Testis (tissue), 3 donors: ENCODE measurements around the gene ELFN1. TPM values are rescaled to one million over a fixed set of nuclear protein-coding genes. Genes with fewer than 3 reads are reported as not detected.

Experiments used
- DNase-seq: peaks from one replicate; pipeline ENCODE4 v3.0.0-alpha.2; 2019
- H3K27ac ChIP-seq, 2 donors: fragments of 200-600 bp; sonication (generic); one replicate each; pipeline ENCODE4 v1.5.1; 2019
- H3K27me3 ChIP-seq: fragments of 200-600 bp; sonication (generic); one replicate; pipeline ENCODE4 v1.5.1; 2019
- H3K36me3 ChIP-seq: fragments of 200-600 bp; sonication (generic); one replicate; pipeline ENCODE4 v1.5.1; 2017; ENCODE audit warnings: low read depth; ENCODE audit errors: missing control alignments
- H3K4me1 ChIP-seq: fragments of 200-600 bp; sonication (generic); one replicate; pipeline ENCODE4 v1.5.1; 2019
- H3K4me3 ChIP-seq, 2 donors: fragments of 200-600 bp; sonication (generic); one replicate each; pipeline ENCODE4 v1.5.1; 2017 to 2019
- H3K9me3 ChIP-seq: fragments of 200-600 bp; sonication (generic); one replicate; pipeline ENCODE4 v1.5.1; 2017
- CTCF ChIP-seq, 3 experiments: fragments of 450-650 bp in 2 of 3; fragments of 200-600 bp in 1 of 3; sonication (generic) in 1 of 3; IDR thresholded peaks; one replicate each; pipeline ENCODE4 v1.5.1; 2016 to 2019; ENCODE audit warnings: antibody characterized with exemption in 3 of 3, mild to moderate bottlenecking in 2 of 3, moderate library complexity in 1 of 3
- POLR2A ChIP-seq: fragments of 450-650 bp; IDR thresholded peaks from one replicate; pipeline ENCODE4 v1.6.1; 2017; ENCODE audit warnings: antibody characterized with exemption, mild to moderate bottlenecking, moderate library complexity
- WGBS, 2 donors: methylation state at CpG; one replicate each; pipeline ENCODE4 v1.1.5; 2018; 5-methylcytosine and 5-hydroxymethylcytosine counted together
- intact Hi-C: fragments of 100-400 bp; cut with DNase I; formaldehyde crosslinking; loops from one replicate; pipeline ENCODE4 v1.15.1; 2023; ENCODE audit warnings: low total_unique reads
- polyA plus RNA-seq: library from polyadenylated mRNA; stranded (reverse); fragments of 350-450 nt; fragmentation: Illumina TruSeq; extraction: RNeasy Lipid Tissue Mini Kit (QIAGEN cat#74804); gene quantifications from one replicate; pipeline ENCODE4 v1.2.3, GENCODE V29; 2014; ENCODE audit warnings: low read depth, low replicate concordance; ENCODE audit not compliant: insufficient read depth
- total RNA-seq, 2 donors: library from RNA; depleted of rRNA; stranded (reverse); fragments of >200 nt; gene quantifications; one replicate each; pipeline ENCODE4 v1.2.3, GENCODE V29; 2016

The ELFN1 gene
- total and polyA plus RNA-seq, 3 donors from 2014 or later, result 2.3 to 3.2 (median 2.8) TPM

- intact Hi-C loops, result no loop called here
- Histone ChIP-seq H3K27me3 (no peaks in the 10 kb centered on the region), H3K36me3 (no peaks in the 10 kb centered on the region), H3K9me3 (no peaks in the 10 kb centered on the region), H3K27ac (no peak overlapping the region), H3K4me3 (no peak overlapping the region), H3K4me1 (no peaks in the 10 kb centered on the region)
- no peak for DNase-seq
- 92 to 98% methylated on average over 6 of the region's 6 CpGs for WGBS, 2 donors
- TF ChIP-seq POLR2A, result no peak
- no peak for TF ChIP-seq CTCF (IDR thresholded peaks at IDR 0.05)
Observed at GRCh38 chr7:1777122-1777521, 107.0 kb downstream of the ELFN1 start.

GRCh38 chr7:1779445-1779844, 109.4 kb downstream of the ELFN1 start:
- DNase-seq, result no peak
- no peaks in the 10 kb centered on the region for H3K36me3 ChIP-seq
- 83 to 87% methylated on average over 14 of the region's 14 CpGs for WGBS, 2 donors
- intact Hi-C loops, result no loop called here
- H3K4me1 ChIP-seq, result no peaks in the 10 kb centered on the region
- H3K4me3 ChIP-seq, result no peak overlapping the region
- TF ChIP-seq POLR2A, result no peak
- no peak for TF ChIP-seq CTCF (IDR thresholded peaks at IDR 0.05)
- H3K27ac ChIP-seq, result no peak overlapping the region
- H3K27me3 ChIP-seq, result no peaks in the 10 kb centered on the region
- H3K9me3 ChIP-seq, result no peaks in the 10 kb centered on the region

- Histone ChIP-seq H3K4me1 (no peaks in the 10 kb centered on the region), H3K9me3 (no peaks in the 10 kb centered on the region), H3K4me3 (no peak overlapping the region), H3K27ac (no peak overlapping the region), H3K27me3 (no peaks in the 10 kb centered on the region), H3K36me3 (no peaks in the 10 kb centered on the region)
- DNase-seq, result no peak
- 91 to 95% methylated on average over 12 of the region's 12 CpGs for WGBS, 2 donors
- intact Hi-C loops, result no loop called here
- TF ChIP-seq CTCF (IDR thresholded peaks at IDR 0.05) (no peak), POLR2A (no peak)
Observed at GRCh38 chr7:1781369-1781768, 111.3 kb downstream of the ELFN1 start.

- intact Hi-C loops, result no loop called here
- Histone ChIP-seq H3K36me3 (no peaks in the 10 kb centered on the region), H3K27me3 (no peaks in the 10 kb centered on the region), H3K4me3 (no peak overlapping the region), H3K27ac (no peak overlapping the region), H3K9me3 (no peaks in the 10 kb centered on the region), H3K4me1 (no peaks in the 10 kb centered on the region)
- DNase-seq, result no peak
- TF ChIP-seq POLR2A (no peak), CTCF (IDR thresholded peaks at IDR 0.05) (no peak)
- WGBS, 2 donors, result 95 to 97% methylated on average over 2 to 3 of the region's 3 CpGs
Observed at GRCh38 chr7:1785839-1786238, 115.8 kb downstream of the ELFN1 start.

- no peaks in the 10 kb centered on the region for H3K9me3 ChIP-seq
- no peak overlapping the region for H3K4me3 ChIP-seq
- H3K27me3 ChIP-seq, result no peaks in the 10 kb centered on the region
- TF ChIP-seq POLR2A (no peak), CTCF (IDR thresholded peaks at IDR 0.05) (no peak)
- intact Hi-C loops, result no loop called here
- no peak overlapping the region for H3K27ac ChIP-seq
- DNase-seq, result no peak
- WGBS, 2 donors, result 79 to 85% methylated on average over 9 of the region's 9 CpGs
- H3K36me3 ChIP-seq, result no peaks in the 10 kb centered on the region
- H3K4me1 ChIP-seq, result no peaks in the 10 kb centered on the region
Observed at GRCh38 chr7:1787241-1787640, 117.2 kb downstream of the ELFN1 start.
